CD14-positive monocyte (primary cell): ENCODE data around the gene RPTOR. TPM values are rescaled to one million over a fixed set of nuclear protein-coding genes. Genes with fewer than 3 reads are reported as not detected.
A peak's percentile ranks its signal among the peaks of the same experiment; 100 is the strongest.

Source experiments
- DNase-seq, 3 donors: peaks; one replicate each; pipeline ENCODE4 v3.0.0-alpha.2; 2011 to 2022
- H2AFZ ChIP-seq: 2 replicates; pipeline ENCODE4 v1.6.0; 2012; ENCODE audit warnings: mild to moderate bottlenecking, low read depth, low read length, inconsistent platforms; ENCODE audit not compliant: insufficient read depth, poor library complexity, severe bottlenecking
- H3K27ac ChIP-seq, 2 donors: 1 replicate in 1 of 2; 2 replicates in 1 of 2; pipeline ENCODE4 v1.5.1; 2012 to 2013; ENCODE audit warnings: low read length in 2 of 2, control low read depth in 1 of 2, inconsistent platforms in 1 of 2, low read depth in 1 of 2, mild to moderate bottlenecking in 1 of 2
- H3K27me3 ChIP-seq, 2 donors: one replicate each; pipeline versions ENCODE4 v1.6.0 to v1.6.1; 2011 to 2013; ENCODE audit warnings: low read length in 2 of 2; ENCODE audit not compliant: control insufficient read depth in 2 of 2, insufficient read depth in 2 of 2
- H3K36me3 ChIP-seq, 2 donors: replicated peaks in 1 of 2; 1 replicate in 1 of 2; 2 replicates in 1 of 2; pipeline versions ENCODE4 v1.5.1 to v1.6.1; 2012 to 2013; ENCODE audit warnings: low read length in 2 of 2, control low read depth in 1 of 2, inconsistent platforms in 1 of 2, mild to moderate bottlenecking in 1 of 2; ENCODE audit not compliant: insufficient read depth in 2 of 2, control insufficient read depth in 1 of 2
- H3K4me1 ChIP-seq, 2 donors: 1 replicate in 1 of 2; 2 replicates in 1 of 2; pipeline versions ENCODE4 v1.5.1 to v1.6.1; 2012 to 2013; ENCODE audit warnings: low read length in 2 of 2, control low read depth in 1 of 2, inconsistent platforms in 1 of 2, mild to moderate bottlenecking in 1 of 2, moderate library complexity in 1 of 2; ENCODE audit not compliant: insufficient read depth in 2 of 2, control insufficient read depth in 1 of 2
- H3K4me2 ChIP-seq: replicated peaks from 2 replicates; pipeline ENCODE3; 2012; ENCODE audit warnings: low read length, moderate library complexity, mild to moderate bottlenecking; ENCODE audit not compliant: poor library complexity, severe bottlenecking; ENCODE audit errors: extremely low read depth
- H3K4me3 ChIP-seq, 3 experiments: fragments of 200-600 bp in 1 of 3; sonication (generic) in 1 of 3; replicated peaks in 1 of 3; 1 replicate in 2 of 3; 2 replicates in 1 of 3; pipeline ENCODE4 v1.5.1; 2011 to 2013; ENCODE audit warnings: low read length in 3 of 3, mild to moderate bottlenecking in 3 of 3, control low read depth in 2 of 3, low read depth in 2 of 3, inconsistent platforms in 1 of 3, moderate library complexity in 1 of 3
- H3K79me2 ChIP-seq: 2 replicates; pipeline ENCODE4 v1.6.0; 2012; ENCODE audit warnings: mild to moderate bottlenecking, control low read depth, inconsistent platforms, low read length, moderate library complexity; ENCODE audit not compliant: insufficient read depth
- H3K9ac ChIP-seq: 2 replicates; pipeline ENCODE4 v1.6.0; 2017; ENCODE audit warnings: low read length, mild to moderate bottlenecking; ENCODE audit not compliant: insufficient read depth, poor library complexity, severe bottlenecking
- H3K9me3 ChIP-seq, 2 donors: replicated peaks in 1 of 2; 1 replicate in 1 of 2; 2 replicates in 1 of 2; pipeline versions ENCODE4 v1.5.1 to v1.6.1; 2012 to 2013; ENCODE audit warnings: low read length in 2 of 2, control low read depth in 1 of 2; ENCODE audit not compliant: control insufficient read depth in 1 of 2, insufficient read depth in 1 of 2
- H4K20me1 ChIP-seq: 2 replicates; pipeline ENCODE4 v1.6.0; 2012; ENCODE audit warnings: mild to moderate bottlenecking, low read length, control low read depth, moderate library complexity; ENCODE audit not compliant: insufficient read depth
- H3K27ac Mint-ChIP-seq, 7 donors: one replicate each; pipeline ENCODE4 v1.8.0; 2020; ENCODE audit warnings: mild to moderate bottlenecking in 7 of 7, mixed read lengths in 7 of 7, moderate library complexity in 6 of 7, inconsistent platforms in 2 of 7
- H3K27me3 Mint-ChIP-seq, 3 donors: one replicate each; pipeline ENCODE4 v1.8.0; 2021 to 2022; ENCODE audit warnings: low read depth in 3 of 3, mild to moderate bottlenecking in 3 of 3, mixed read lengths in 3 of 3, moderate library complexity in 3 of 3, inconsistent platforms in 1 of 3
- H3K36me3 Mint-ChIP-seq, 2 donors: one replicate each; pipeline ENCODE4 v1.8.0; 2020; ENCODE audit warnings: mixed read lengths in 2 of 2, inconsistent platforms in 1 of 2, mild to moderate bottlenecking in 1 of 2
- H3K4me1 Mint-ChIP-seq: one replicate; pipeline ENCODE4 v1.8.0; 2020; ENCODE audit warnings: mild to moderate bottlenecking, mixed read lengths
- H3K4me3 Mint-ChIP-seq, 2 donors: one replicate each; pipeline ENCODE4 v1.8.0; 2020; ENCODE audit warnings: mild to moderate bottlenecking in 2 of 2, mixed read lengths in 2 of 2, moderate library complexity in 1 of 2
- H3K9me3 Mint-ChIP-seq, 7 donors: one replicate each; pipeline ENCODE4 v1.8.0; 2020 to 2022; ENCODE audit warnings: mixed read lengths in 7 of 7, mild to moderate bottlenecking in 6 of 7, moderate library complexity in 6 of 7, inconsistent platforms in 2 of 7
- CTCF ChIP-seq: fragments of 200-600 bp; IDR thresholded peaks from one replicate; pipeline ENCODE4 v1.8.0; 2022; ENCODE audit warnings: antibody characterized with exemption, mild to moderate bottlenecking
- WGBS: methylation state at CpG from one replicate; pipeline ENCODE4 v1.1.5; 2013; ENCODE audit warnings: missing lambda C conversion rate; ENCODE audit not compliant: insufficient coverage; 5-methylcytosine and 5-hydroxymethylcytosine counted together
- intact Hi-C, 2 donors: fragments of 100-400 bp; cut with micrococcal nuclease; formaldehyde crosslinking; loops; one replicate each; pipeline versions ENCODE4 v1.15.0 to v1.15.1; 2023
- polyA plus RNA-seq, 3 donors: library from polyadenylated mRNA; depleted of rRNA in 1 of 3; unstranded in 2 of 3; stranded (reverse) in 1 of 3; fragments of 300-500 nt in 2 of 3; fragments of >200 nt in 1 of 3; fragmentation: Illumina TruSeq in 2 of 3; gene quantifications; 1 replicate in 2 of 3; 2 replicates in 1 of 3; pipeline ENCODE4 v1.2.3, GENCODE V29; 2012 to 2021

RPTOR gene
- polyA plus RNA-seq, 3 donors, result 1.1 to 8.7 (median 2.6) TPM

DNA sequence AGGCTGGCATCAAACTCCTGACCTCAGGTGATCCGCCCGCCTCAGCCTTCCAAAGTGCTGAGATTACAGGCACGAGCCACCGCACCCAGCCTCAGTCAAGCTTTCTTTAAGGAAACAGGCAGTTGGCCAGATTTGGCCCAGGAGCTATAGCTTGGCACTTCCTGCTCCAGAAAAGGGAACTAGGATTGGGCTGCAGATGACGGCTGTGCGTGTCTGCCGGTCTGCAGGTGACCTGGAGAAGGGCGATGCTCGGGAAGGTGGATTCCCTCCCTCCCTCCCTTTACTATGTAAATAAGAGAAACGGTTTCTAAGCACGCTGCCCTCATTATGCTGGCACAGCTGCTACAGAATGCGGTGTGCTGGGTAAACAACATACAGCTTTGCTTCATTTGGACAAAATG, 215.9 kb downstream of the RPTOR start:
- no peak overlapping the region for H3K4me2 ChIP-seq
- H3K27ac ChIP-seq, result no peak overlapping the region
- H3K4me1 ChIP-seq, result peaks cover 11 to 32% of the 10 kb centered on the region in 2 donors
- intact Hi-C loops, result no loop called here
- H3K79me2 ChIP-seq, result no peaks in the 10 kb centered on the region
- no peaks in the 10 kb centered on the region for H3K27me3 ChIP-seq
- peaks cover 0 to 7% (median 2%) of the 10 kb centered on the region in 3 donors for H3K27me3 Mint-ChIP-seq
- no peak overlapping the region for H3K9ac ChIP-seq
- peaks cover 0 to 28% of the 10 kb centered on the region in 2 donors for H3K36me3 ChIP-seq
- DNase-seq, result peak; percentile 52 to 83 (median 63)
- no peak for TF ChIP-seq CTCF
- peak overlapping the region; percentile 14 to 53 for H3K4me3 Mint-ChIP-seq
- no peak overlapping the region for H3K4me3 ChIP-seq
- 4% methylated on average over 4 of the region's 12 CpGs for WGBS
- H3K9me3 Mint-ChIP-seq, result no peaks in the 10 kb centered on the region
- H3K4me1 Mint-ChIP-seq, result peaks cover 29% of the 10 kb centered on the region
- no peaks in the 10 kb centered on the region for H4K20me1 ChIP-seq
- H2AFZ ChIP-seq, result no peak overlapping the region
- H3K36me3 Mint-ChIP-seq, result peaks cover 33 to 35% of the 10 kb centered on the region in 2 donors
- H3K27ac Mint-ChIP-seq, result no peak overlapping the region
- no peaks in the 10 kb centered on the region for H3K9me3 ChIP-seq

GRCh38 chr17:80761110-80761871, 216.7 kb downstream of the RPTOR start:
- no peak overlapping the region for H3K9ac ChIP-seq
- no peak overlapping the region for H3K27ac ChIP-seq
- Mint-ChIP-seq H3K9me3 (no peaks in the 10 kb centered on the region), H3K36me3 (peaks cover 25 to 30% of the 10 kb centered on the region in 2 donors), H3K27ac (no peak overlapping the region), H3K4me3 (no peak overlapping the region), H3K4me1 (peaks cover 32% of the 10 kb centered on the region), H3K27me3 (peaks cover 0 to 7% (median 2%) of the 10 kb centered on the region in 3 donors)
- 19% methylated on average over 6 of the region's 17 CpGs for WGBS
- H3K4me2 ChIP-seq, result no peak overlapping the region
- H3K36me3 ChIP-seq, result peaks cover 0 to 20% of the 10 kb centered on the region in 2 donors
- no peaks in the 10 kb centered on the region for H3K79me2 ChIP-seq
- H4K20me1 ChIP-seq, result no peaks in the 10 kb centered on the region
- no peaks in the 10 kb centered on the region for H3K27me3 ChIP-seq
- TF ChIP-seq CTCF, result no peak
- intact Hi-C loops, result no loop called here
- H3K4me3 ChIP-seq, result no peak overlapping the region
- H3K4me1 ChIP-seq, result peaks cover 13 to 37% of the 10 kb centered on the region in 2 donors
- no peaks in the 10 kb centered on the region for H3K9me3 ChIP-seq
- no peak overlapping the region for H2AFZ ChIP-seq
- no peak for DNase-seq
